Activated CD4-positive, alpha-beta T cell treated with anti-CD3 and anti-CD28 coated beads, Interleukin-2, amount 10 ng/mL, durations not matched to agents 24 days and 14 days (primary cell): ENCODE measurements around the gene ZNF541. TPM values are rescaled to one million over a fixed set of nuclear protein-coding genes. Genes with fewer than 3 reads are reported as not detected.

ENCODE experiments used
- total RNA-seq: library from RNA; stranded (reverse); gene quantifications from 2 replicates; pipeline ENCODE4 v1.2.3, GENCODE V29; 2022

The ZNF541 gene
- total RNA-seq, 1 donor from 2014 or later, result not detected

Other genes with a start within 250 kb of the ZNF541 start
- not detected in 2 replicates for gene C5AR2, start 241.0 kb downstream of the ZNF541 start, total RNA-seq
- 31.3 and 32.4 TPM in 2 replicates for gene DHX34, start 223.8 kb downstream of the ZNF541 start, total RNA-seq
- gene MEIS3, start 153.6 kb downstream of the ZNF541 start, total RNA-seq, result not detected in 2 replicates
- gene SLC8A2, start 101.3 kb downstream of the ZNF541 start, total RNA-seq, result 0.05 TPM in 1 of 2 replicates, not detected in the other
- 10.1 and 12.2 TPM in 2 replicates for gene KPTN, start 88.9 kb downstream of the ZNF541 start, total RNA-seq
- 61.9 and 66.5 TPM in 2 replicates for gene NAPA, start 58.1 kb downstream of the ZNF541 start, total RNA-seq
- 10.5 and 11.9 TPM in 2 replicates for gene BICRA, start 36.0 kb upstream of the ZNF541 start, total RNA-seq
- gene EHD2, start 140.3 kb upstream of the ZNF541 start, total RNA-seq, result 0.49 and 1.2 TPM in 2 replicates
- gene NOP53, start 172.4 kb upstream of the ZNF541 start, total RNA-seq, result 222 and 230 TPM in 2 replicates
- gene SELENOW, start 205.6 kb upstream of the ZNF541 start, total RNA-seq, result 111 and 117 TPM in 2 replicates
- not detected in 2 replicates for gene TPRX1, start 231.4 kb upstream of the ZNF541 start, total RNA-seq
- not detected in 2 replicates for gene CRX, start 248.8 kb upstream of the ZNF541 start, total RNA-seq